ENCODE data around the gene NAPEPLD.
"Not testable (repeated sequence)": the region's sequence is repeated elsewhere in the genome, so short reads cannot be mapped to it uniquely, and the experiment has no call there.

NAPEPLD gene

GRCh38 chr7:103148994-103149807 is at the start of gene NAPEPLD:
NAPEPLD (minus strand) TSS chr7:103149099; CDS start chr7:103128776, 20,323 bp downstream.
- peak within 1 kb of the TSS; percentile 100 for H3K27ac Mint-ChIP-seq
- no peaks in the 10 kb centered on the region for H3K27me3 Mint-ChIP-seq
- peaks cover 52% of the 10 kb centered on the region for H3K4me1 Mint-ChIP-seq
- H3K4me3 Mint-ChIP-seq = peak within 1 kb of the TSS; percentile 89 to 98
- DNase-seq (peak; percentile 82), ATAC-seq (peak; percentile 88)
- H3K9me3 Mint-ChIP-seq = no peaks in the 10 kb centered on the region

- not testable (repeated sequence) for H3K9me3 Mint-ChIP-seq, H3K27me3 Mint-ChIP-seq, ATAC-seq, H3K27ac Mint-ChIP-seq, DNase-seq, H3K4me3 Mint-ChIP-seq, H3K4me1 Mint-ChIP-seq
Observed at GRCh38 chr7:103198079-103198478, 49.2 kb upstream of the NAPEPLD start.

GRCh38 chr7:103195364-103195763 is 46.5 kb upstream of the NAPEPLD start:
- not testable (repeated sequence) for H3K27ac Mint-ChIP-seq, H3K4me1 Mint-ChIP-seq, H3K9me3 Mint-ChIP-seq, ATAC-seq, DNase-seq, H3K4me3 Mint-ChIP-seq, H3K27me3 Mint-ChIP-seq

- not testable (repeated sequence) for ATAC-seq, DNase-seq, H3K4me3 Mint-ChIP-seq, H3K9me3 Mint-ChIP-seq, H3K27me3 Mint-ChIP-seq, H3K27ac Mint-ChIP-seq, H3K4me1 Mint-ChIP-seq
Observed at GRCh38 chr7:103172415-103173146, 23.7 kb upstream of the NAPEPLD start.

GRCh38 chr7:103171695-103172414 is 23.0 kb upstream of the NAPEPLD start:
- H3K27me3 Mint-ChIP-seq, H3K4me3 Mint-ChIP-seq, DNase-seq, H3K4me1 Mint-ChIP-seq, ATAC-seq, H3K27ac Mint-ChIP-seq, H3K9me3 Mint-ChIP-seq: not testable (repeated sequence)

GRCh38 chr7:103166921-103167544 is 18.1 kb upstream of the NAPEPLD start:
- H3K4me1 Mint-ChIP-seq, DNase-seq, H3K27me3 Mint-ChIP-seq, H3K27ac Mint-ChIP-seq, H3K4me3 Mint-ChIP-seq, H3K9me3 Mint-ChIP-seq, ATAC-seq: not testable (repeated sequence)

- H3K27me3 Mint-ChIP-seq, H3K4me3 Mint-ChIP-seq, H3K9me3 Mint-ChIP-seq, H3K4me1 Mint-ChIP-seq, DNase-seq, H3K27ac Mint-ChIP-seq, ATAC-seq: not testable (repeated sequence)
Observed at GRCh38 chr7:103163087-103163825, 14.4 kb upstream of the NAPEPLD start.

GRCh38 chr7:103162641-103163040 is 13.7 kb upstream of the NAPEPLD start:
- H3K4me1 Mint-ChIP-seq, H3K4me3 Mint-ChIP-seq, H3K27me3 Mint-ChIP-seq, ATAC-seq, H3K9me3 Mint-ChIP-seq, H3K27ac Mint-ChIP-seq, DNase-seq: not testable (repeated sequence)

- ATAC-seq, H3K9me3 Mint-ChIP-seq, H3K4me1 Mint-ChIP-seq, H3K4me3 Mint-ChIP-seq, H3K27ac Mint-ChIP-seq, DNase-seq, H3K27me3 Mint-ChIP-seq: not testable (repeated sequence)
Observed at GRCh38 chr7:103161998-103162616, 13.2 kb upstream of the NAPEPLD start.

GRCh38 chr7:103159072-103159471 is 10.2 kb upstream of the NAPEPLD start:
- H3K4me1 Mint-ChIP-seq, DNase-seq, H3K4me3 Mint-ChIP-seq, H3K27ac Mint-ChIP-seq, H3K27me3 Mint-ChIP-seq, H3K9me3 Mint-ChIP-seq: not testable (repeated sequence)
- ATAC-seq = peak; percentile 33

- not testable (repeated sequence) for H3K27me3 Mint-ChIP-seq, ATAC-seq, H3K9me3 Mint-ChIP-seq, DNase-seq
- Mint-ChIP-seq H3K4me3 (peak overlapping the region; percentile 36 to 74), H3K27ac (peak overlapping the region in 1 of 2 donors; percentile 9), H3K4me1 (peaks cover 18% of the 10 kb centered on the region)
Observed at GRCh38 chr7:103155331-103156024, 6.6 kb upstream of the NAPEPLD start.

- H3K27ac Mint-ChIP-seq = no peak overlapping the region
- no peak overlapping the region for H3K4me3 Mint-ChIP-seq
- H3K9me3 Mint-ChIP-seq = peaks cover 0 to 6% of the 10 kb centered on the region in 2 donors
- DNase-seq (no peak), ATAC-seq (no peak)
- peaks cover 30% of the 10 kb centered on the region for H3K4me1 Mint-ChIP-seq
- no peaks in the 10 kb centered on the region for H3K27me3 Mint-ChIP-seq
Observed at GRCh38 chr7:103154042-103154441, 5.1 kb upstream of the NAPEPLD start.

GRCh38 chr7:103152744-103153617 is 4.1 kb upstream of the NAPEPLD start:
- H3K9me3 Mint-ChIP-seq, ATAC-seq, H3K27me3 Mint-ChIP-seq, DNase-seq, H3K27ac Mint-ChIP-seq, H3K4me3 Mint-ChIP-seq: not testable (repeated sequence)
- peaks cover 38% of the 10 kb centered on the region for H3K4me1 Mint-ChIP-seq
